ENCODE measurements around the gene RNF207. TPM values are rescaled to one million over a fixed set of nuclear protein-coding genes. Genes with fewer than 3 reads are reported as not detected.
A peak's percentile ranks its signal among the peaks of the same experiment; 100 is the strongest.
"Not testable (repeated sequence)": the region's sequence is repeated elsewhere in the genome, so short reads cannot be mapped to it uniquely, and the experiment has no call there.

Gene RNF207
- total RNA-seq, 1 donor from 2014 or later, result 3.1 TPM

DNA sequence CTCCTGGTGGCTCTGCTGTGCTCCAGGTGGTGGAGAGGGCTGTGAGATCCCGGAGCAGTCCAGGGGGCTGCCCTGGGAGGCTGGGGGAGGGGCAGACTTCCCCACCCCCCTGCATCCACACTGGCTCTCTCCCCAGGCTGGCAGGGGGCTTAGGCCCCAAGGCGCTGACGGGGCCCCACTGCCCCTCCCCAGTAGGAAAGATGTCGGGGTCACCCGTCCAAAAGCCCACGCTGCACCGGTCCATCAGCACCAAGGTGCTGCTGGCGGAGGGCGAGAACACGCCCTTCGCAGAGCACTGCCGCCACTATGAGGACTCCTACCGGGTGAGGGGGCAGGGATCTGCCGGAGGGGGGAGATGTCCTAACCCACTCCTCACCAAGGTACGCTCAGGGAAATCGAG, 5.8 kb downstream of the RNF207 start:
- Mint-ChIP-seq H3K4me3 (no peak overlapping the region), H3K27ac (no peak overlapping the region), H3K27me3 (ENCODE audit: insufficient read depth, low read depth) (peaks cover 21% of the 10 kb centered on the region), H3K4me1 (peaks cover 6% of the 10 kb centered on the region), H3K9me3 (no peaks in the 10 kb centered on the region), H3K36me3 (no peaks in the 10 kb centered on the region)
- no peaks in the 10 kb centered on the region for H3K9me3 ChIP-seq (ENCODE audit: low read depth)
- H3F3A ChIP-seq (ENCODE audit: low read depth), result peaks cover 18% of the 10 kb centered on the region
- peaks cover 32% of the 10 kb centered on the region for H3K27me3 ChIP-seq
- no peak overlapping the region for H3K27ac ChIP-seq
- H3K4me3 ChIP-seq, result no peak overlapping the region
- no peaks in the 10 kb centered on the region for H3K36me3 ChIP-seq
- no peak for DNase-seq (ENCODE audit: low spot score)
- peaks cover 3% of the 10 kb centered on the region for H4K20me1 ChIP-seq (ENCODE audit: low read depth)
- H3K4me1 ChIP-seq, result peaks cover 14% of the 10 kb centered on the region
- no peak overlapping the region for H2AFZ ChIP-seq (replicated peaks)
- H3K4me2 ChIP-seq, result no peak overlapping the region
- no peaks in the 10 kb centered on the region for H3K79me2 ChIP-seq (ENCODE audit: low read depth)
- TF ChIP-seq, protein P1, sequence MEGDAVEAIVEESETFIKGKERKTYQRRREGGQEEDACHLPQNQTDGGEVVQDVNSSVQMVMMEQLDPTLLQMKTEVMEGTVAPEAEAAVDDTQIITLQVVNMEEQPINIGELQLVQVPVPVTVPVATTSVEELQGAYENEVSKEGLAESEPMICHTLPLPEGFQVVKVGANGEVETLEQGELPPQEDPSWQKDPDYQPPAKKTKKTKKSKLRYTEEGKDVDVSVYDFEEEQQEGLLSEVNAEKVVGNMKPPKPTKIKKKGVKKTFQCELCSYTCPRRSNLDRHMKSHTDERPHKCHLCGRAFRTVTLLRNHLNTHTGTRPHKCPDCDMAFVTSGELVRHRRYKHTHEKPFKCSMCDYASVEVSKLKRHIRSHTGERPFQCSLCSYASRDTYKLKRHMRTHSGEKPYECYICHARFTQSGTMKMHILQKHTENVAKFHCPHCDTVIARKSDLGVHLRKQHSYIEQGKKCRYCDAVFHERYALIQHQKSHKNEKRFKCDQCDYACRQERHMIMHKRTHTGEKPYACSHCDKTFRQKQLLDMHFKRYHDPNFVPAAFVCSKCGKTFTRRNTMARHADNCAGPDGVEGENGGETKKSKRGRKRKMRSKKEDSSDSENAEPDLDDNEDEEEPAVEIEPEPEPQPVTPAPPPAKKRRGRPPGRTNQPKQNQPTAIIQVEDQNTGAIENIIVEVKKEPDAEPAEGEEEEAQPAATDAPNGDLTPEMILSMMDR (IDR thresholded peaks at IDR 0.05), result no peak
- TF ChIP-seq EZH2phosphoT487 (IDR thresholded peaks at IDR 0.05), result no peak
- no peak for TF ChIP-seq EZH2 (IDR thresholded peaks at IDR 0.05)
- no peak overlapping the region for H3K9ac ChIP-seq

DNA sequence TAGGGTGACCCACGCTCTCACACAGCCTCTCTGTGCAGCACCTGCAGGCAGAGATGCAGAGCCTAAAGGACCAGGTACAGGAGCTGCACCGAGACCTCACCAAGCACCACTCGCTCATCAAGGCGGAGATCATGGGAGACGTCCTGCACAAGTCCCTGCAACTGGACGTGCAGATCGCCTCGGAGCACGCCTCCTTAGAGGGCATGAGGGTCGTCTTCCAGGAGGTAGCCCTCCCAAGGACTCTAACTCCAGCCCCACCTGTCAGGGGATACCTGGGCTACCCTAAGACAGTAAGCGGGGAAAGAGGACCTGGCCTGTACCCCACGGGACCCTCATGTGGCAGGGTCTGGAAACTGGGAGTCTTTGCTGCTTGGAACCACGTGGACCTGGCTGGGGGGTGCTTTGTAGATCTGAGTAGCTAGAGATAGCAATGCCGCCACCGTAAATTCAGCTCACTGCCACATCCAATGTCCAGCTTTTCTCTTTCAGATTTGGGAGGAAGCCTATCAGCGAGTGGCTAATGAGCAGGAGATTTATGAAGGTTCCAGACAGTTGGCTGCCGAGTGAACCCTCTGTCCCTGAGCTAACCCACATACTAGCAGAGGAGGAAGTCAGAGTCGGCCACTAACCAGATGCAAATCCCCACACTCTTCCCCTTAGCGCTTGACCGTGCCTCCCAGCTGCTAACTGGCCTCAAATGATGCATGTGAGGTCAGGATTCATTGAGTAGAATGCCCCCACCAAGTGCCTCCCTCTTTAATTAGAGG, 6.5 kb downstream of the RNF207 start:
- H2AFZ ChIP-seq (replicated peaks), result no peak overlapping the region
- peaks cover 20% of the 10 kb centered on the region for H3K27me3 Mint-ChIP-seq (ENCODE audit: insufficient read depth, low read depth)
- H3K4me1 Mint-ChIP-seq, result peaks cover 6% of the 10 kb centered on the region
- H4K20me1 ChIP-seq (ENCODE audit: low read depth), result peaks cover 3% of the 10 kb centered on the region
- H3K9ac ChIP-seq, result no peak overlapping the region
- no peaks in the 10 kb centered on the region for H3K79me2 ChIP-seq (ENCODE audit: low read depth)
- TF ChIP-seq EZH2phosphoT487 (IDR thresholded peaks at IDR 0.05) (no peak), EZH2 (IDR thresholded peaks at IDR 0.05) (no peak)
- TF ChIP-seq, protein P1 (IDR thresholded peaks at IDR 0.05), result no peak
- no peak overlapping the region for H3K27ac Mint-ChIP-seq
- H3K36me3 Mint-ChIP-seq, result no peaks in the 10 kb centered on the region
- H3K4me3 ChIP-seq, result no peak overlapping the region
- H3K4me1 ChIP-seq, result peaks cover 14% of the 10 kb centered on the region
- H3K4me2 ChIP-seq, result no peak overlapping the region
- no peaks in the 10 kb centered on the region for H3K9me3 ChIP-seq (ENCODE audit: low read depth)
- peaks cover 26% of the 10 kb centered on the region for H3K27me3 ChIP-seq
- H3K4me3 Mint-ChIP-seq, result peak overlapping the region; percentile 53
- H3K9me3 Mint-ChIP-seq, result no peaks in the 10 kb centered on the region
- no peaks in the 10 kb centered on the region for H3K36me3 ChIP-seq
- no peak overlapping the region for H3K27ac ChIP-seq
- H3F3A ChIP-seq (ENCODE audit: low read depth), result peaks cover 13% of the 10 kb centered on the region
- DNase-seq (ENCODE audit: low spot score), result no peak

DNA sequence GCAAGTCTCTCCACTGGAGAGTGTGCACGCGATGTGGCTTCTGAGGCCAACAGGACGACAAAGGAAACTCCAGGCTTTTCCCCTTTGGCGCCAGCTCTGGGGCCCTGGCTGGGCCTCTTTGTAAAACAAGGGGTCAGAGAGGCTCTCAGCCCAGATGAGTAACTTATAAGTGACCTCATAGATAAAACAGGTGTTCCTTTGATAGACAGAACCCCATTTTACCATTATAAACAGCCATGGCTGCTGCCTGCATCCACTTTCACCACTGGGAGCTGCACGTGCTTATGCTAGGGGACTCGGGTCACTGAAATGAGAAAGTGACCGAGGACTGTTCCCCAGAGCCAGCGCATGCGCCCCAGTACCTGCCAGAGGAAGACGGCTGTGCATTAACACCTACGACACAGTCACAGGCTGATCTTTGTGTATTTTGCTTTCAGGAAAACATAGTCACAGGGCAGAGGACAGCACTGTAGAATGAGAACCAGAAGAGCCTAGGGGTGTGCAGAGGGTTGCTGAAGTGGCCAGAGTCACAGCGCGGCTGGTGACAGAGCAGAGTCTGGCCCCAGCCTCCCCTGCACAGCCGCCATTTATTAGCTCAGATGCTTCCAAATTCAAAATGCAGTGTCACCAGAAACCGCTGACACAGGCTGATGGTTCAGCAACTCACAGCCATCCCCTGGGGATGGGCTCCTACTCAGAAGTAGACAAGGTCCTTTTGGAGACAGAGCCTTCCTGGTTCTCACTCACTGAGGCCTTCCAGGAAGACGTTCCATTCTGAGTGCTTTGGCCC, 12.7 kb downstream of the RNF207 start:
- no peaks in the 10 kb centered on the region for H3K27me3 ChIP-seq
- H3K4me3 ChIP-seq, result no peak overlapping the region
- Mint-ChIP-seq H3K9me3 (no peaks in the 10 kb centered on the region), H3K27me3 (ENCODE audit: insufficient read depth, low read depth) (peaks cover 15% of the 10 kb centered on the region), H3K36me3 (peaks cover 7% of the 10 kb centered on the region), H3K4me1 (no peaks in the 10 kb centered on the region), H3K4me3 (no peak overlapping the region), H3K27ac (peak overlapping the region; percentile 80)
- H3K27ac ChIP-seq, result no peak overlapping the region
- TF ChIP-seq, protein P1 (IDR thresholded peaks at IDR 0.05), result no peak
- no peak for TF ChIP-seq EZH2phosphoT487 (IDR thresholded peaks at IDR 0.05)
- no peak for TF ChIP-seq EZH2 (IDR thresholded peaks at IDR 0.05)
- H3K79me2 ChIP-seq (ENCODE audit: low read depth), result no peaks in the 10 kb centered on the region
- H3K36me3 ChIP-seq, result no peaks in the 10 kb centered on the region
- H3K4me1 ChIP-seq, result no peaks in the 10 kb centered on the region
- H2AFZ ChIP-seq (replicated peaks), result no peak overlapping the region
- peaks cover 10% of the 10 kb centered on the region for H4K20me1 ChIP-seq (ENCODE audit: low read depth)
- no peak overlapping the region for H3K4me2 ChIP-seq
- no peak for DNase-seq (ENCODE audit: low spot score)
- peaks cover 12% of the 10 kb centered on the region for H3F3A ChIP-seq (ENCODE audit: low read depth)
- no peaks in the 10 kb centered on the region for H3K9me3 ChIP-seq (ENCODE audit: low read depth)
- no peak overlapping the region for H3K9ac ChIP-seq

DNA sequence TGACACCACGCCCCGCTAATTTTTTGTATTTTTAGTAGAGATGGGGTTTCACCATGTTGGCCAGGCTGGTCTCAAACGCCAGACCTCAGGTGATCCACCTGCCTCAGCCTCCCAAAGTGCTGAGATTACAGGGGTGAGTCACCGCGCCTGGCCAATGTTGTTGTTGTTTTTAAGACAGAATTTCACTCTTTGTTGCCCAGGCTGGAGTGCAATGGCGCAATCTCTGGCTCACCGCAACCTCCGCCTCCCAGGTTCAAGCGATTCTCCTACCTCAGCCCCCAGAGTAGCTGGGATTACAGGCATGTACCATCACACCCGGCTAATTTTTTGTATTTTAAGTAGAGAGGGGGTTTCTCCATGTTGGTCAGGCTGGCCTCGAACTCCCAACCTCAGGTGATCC, 13.7 kb downstream of the RNF207 start:
- not testable (repeated sequence) for H3K36me3 ChIP-seq; H3K9ac ChIP-seq; H3K9me3 Mint-ChIP-seq; H3K4me2 ChIP-seq; H3K4me3 Mint-ChIP-seq; H2AFZ ChIP-seq (replicated peaks); H3K79me2 ChIP-seq (ENCODE audit: low read depth); H3K27ac ChIP-seq; H3K4me1 Mint-ChIP-seq; H3K27me3 ChIP-seq; DNase-seq (ENCODE audit: low spot score); H3K27ac Mint-ChIP-seq; H3K9me3 ChIP-seq (ENCODE audit: low read depth); H3K4me1 ChIP-seq; H3K4me3 ChIP-seq
- Mint-ChIP-seq H3K27me3 (ENCODE audit: insufficient read depth, low read depth) (peaks cover 10% of the 10 kb centered on the region), H3K36me3 (peaks cover 16% of the 10 kb centered on the region)
- Histone ChIP-seq H3F3A (ENCODE audit: low read depth) (peaks cover 19% of the 10 kb centered on the region), H4K20me1 (ENCODE audit: low read depth) (peaks cover 15% of the 10 kb centered on the region)
